Activated CD8-positive, alpha-beta memory T cell treated with anti-CD3 and anti-CD28 coated beads for 1 hour (primary cell): ENCODE data around the gene TEX14.
A peak's percentile ranks its signal among the peaks of the same experiment; 100 is the strongest.

Source experiments
- DNase-seq, 2 donors: peaks; one replicate each; pipeline ENCODE4 v3.0.0-alpha.2; 2020; ENCODE audit warnings: low read depth in 1 of 2; ENCODE audit errors: extremely low read depth in 1 of 2

The TEX14 gene

GRCh38 chr17:58691701-58692238, at the start of gene TEX14:
TSS of gene TEX14 (minus strand) at chr17:58692045. CDS start at chr17:58652001, 40,044 bp downstream.
- DNase-seq = no peak

DNA sequence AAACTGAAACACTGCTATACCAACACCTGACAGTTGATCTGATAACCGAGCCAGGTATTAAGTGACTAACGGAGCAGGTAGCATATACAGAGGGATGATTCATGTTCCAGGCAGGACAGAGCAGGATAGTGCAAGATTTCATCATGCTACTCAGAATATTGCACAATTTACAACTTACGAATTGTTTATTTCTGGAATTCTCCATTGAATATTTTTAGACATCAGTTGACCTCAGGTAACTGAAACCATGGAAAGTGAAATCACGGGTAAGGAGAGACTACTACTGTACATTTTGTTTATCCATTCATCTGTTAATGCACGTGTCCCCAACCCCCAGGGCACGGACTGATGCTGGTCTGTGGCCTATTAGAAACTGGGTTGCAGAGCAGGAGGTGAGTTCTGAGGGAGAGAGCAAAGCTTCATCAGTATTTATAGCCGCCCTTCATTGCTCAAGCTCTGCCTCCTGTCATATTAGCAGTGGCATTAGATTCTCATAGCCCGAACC, 49.3 kb upstream of the TEX14 start:
- no peak for DNase-seq

DNA sequence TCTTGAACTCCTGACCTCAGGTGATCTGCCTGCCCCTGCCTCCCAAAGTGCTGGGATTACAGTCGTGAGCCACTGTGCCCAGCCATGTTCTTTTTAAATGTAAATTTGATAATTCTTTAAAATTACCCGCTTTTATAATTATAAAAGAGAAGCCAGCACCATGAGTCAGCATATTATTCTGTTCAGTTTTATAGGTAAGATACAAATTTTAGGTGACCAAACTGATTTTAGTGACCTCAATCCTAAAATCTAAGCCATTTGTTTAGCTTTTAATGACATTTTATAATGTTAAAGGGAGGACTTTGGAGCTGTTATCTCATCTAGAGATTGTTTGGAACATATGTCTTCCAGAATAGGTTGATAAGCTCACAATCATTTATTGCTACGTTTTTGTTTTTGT, 43.0 kb upstream of the TEX14 start:
- DNase-seq = no peak

DNA sequence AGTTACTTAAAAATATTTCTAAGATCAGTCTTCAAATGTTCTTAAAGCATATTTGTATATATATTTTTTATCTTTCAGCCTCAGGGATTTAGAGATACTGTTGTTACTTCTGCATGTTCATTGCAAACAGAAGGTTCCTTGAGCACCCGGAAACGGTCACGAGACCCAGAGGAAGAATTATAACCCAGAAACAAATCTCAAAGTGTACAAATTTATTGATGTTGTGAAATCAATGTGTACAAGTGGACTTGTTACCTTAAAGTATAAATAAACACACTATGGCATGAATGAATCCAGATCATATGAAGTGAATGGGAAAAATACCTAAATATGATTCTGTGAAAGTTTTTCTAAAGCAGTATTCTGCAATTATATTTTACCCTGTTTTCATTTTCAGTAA, 42.2 kb upstream of the TEX14 start:
- no peak for DNase-seq

DNA sequence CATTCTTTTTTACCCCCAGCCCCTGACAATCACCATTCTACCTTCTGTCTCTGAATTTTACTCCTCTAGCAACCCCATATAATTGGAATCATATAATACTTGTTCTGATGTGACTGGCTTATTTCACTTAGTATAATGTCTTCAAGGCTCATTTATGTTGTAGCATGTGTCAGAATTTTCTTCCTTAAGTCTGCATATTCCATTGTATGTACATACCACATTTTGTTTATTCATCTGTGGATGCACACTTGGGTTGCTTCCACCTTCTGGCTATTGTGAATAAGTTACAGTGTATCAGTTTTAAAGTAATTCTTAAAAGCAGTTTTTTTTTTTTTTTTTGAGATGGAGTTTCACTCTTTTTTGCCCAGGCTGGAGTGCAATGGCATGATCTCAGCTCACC, 39.1 kb upstream of the TEX14 start:
- no peak for DNase-seq

- DNase-seq = no peak
Measured at GRCh38 chr17:58728798-58729197, 37.0 kb upstream of the TEX14 start.

- no peak for DNase-seq
Measured at GRCh38 chr17:58722696-58723095, 30.9 kb upstream of the TEX14 start.

DNA sequence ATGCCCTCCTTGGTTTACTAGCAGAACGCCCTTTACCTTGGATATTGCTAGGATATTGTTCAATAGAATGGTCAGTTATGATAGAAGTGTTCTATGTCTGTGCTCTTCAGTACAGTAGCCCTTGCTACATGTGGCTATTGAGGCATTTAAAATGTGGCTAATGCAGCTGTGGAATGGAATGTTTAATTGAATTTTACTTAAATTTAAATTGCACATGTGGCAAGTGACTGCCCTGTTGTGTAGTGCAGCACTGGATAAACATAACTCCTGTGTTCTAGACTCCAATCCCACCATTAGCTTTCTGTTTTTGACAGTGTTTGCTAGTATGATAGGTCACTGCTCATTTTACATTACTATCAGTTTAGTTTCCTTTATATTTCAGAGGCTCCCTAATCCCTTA, 30.4 kb upstream of the TEX14 start:
- no peak for DNase-seq

- DNase-seq = peak in 1 of 2 donors; percentile 4
Measured at GRCh38 chr17:58710948-58711552, 19.2 kb upstream of the TEX14 start.

- no peak for DNase-seq
Measured at GRCh38 chr17:58706351-58707140, 14.7 kb upstream of the TEX14 start.

DNA sequence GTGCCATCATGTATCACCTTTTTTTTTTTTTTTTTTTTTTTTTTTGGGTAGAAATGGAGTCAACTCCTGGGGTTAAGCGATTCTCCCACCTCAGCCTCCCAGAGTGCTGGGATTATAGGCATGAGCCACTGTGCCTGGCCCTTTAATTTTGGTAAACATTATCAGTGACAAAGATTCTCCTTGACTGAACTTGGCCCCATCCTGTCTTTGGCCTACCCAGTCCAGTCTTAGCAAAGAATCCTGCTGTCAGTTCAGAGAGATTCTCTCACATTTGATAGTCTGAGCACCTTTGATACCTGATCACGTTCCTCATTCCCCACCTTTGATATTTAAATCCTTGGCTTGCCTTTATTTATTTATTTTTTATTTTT, 12.1 kb upstream of the TEX14 start:
- DNase-seq = no peak

DNA sequence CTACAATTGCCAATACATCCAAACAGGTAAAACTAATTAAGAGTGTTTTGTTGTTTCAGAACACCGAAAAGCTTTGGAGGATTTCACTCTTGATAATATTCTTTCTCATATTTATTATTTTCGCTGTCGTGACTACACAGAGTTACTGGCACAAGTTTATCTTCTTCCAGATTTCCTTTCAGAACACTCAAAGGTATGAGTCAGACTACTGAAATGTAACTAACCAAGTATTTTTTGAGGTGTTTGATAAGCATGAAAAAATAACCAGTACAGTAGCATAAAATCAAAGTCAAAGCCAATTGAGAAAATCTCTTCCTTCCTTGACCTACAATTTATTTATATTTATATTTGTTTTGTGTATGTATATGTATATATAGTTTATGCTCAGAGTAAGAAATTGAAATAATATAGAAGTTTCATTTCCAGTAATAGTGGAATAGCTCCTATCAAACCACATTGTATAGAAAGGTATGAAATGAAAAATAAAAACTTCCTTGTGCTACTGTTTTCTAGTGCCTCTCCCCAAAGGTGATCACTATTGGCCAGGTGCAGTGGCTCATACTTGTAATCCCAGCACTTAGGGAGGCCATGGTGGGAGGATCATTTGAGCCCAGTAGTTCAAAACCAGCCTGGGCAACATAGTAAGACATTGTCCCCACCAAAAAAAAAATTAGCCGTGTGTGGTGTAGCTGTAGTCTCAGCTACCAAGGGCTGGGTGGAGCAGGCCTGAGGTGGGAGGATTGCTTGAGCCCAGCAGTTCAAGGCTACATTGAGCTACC, 11.5 kb upstream of the TEX14 start:
- DNase-seq = no peak

DNA sequence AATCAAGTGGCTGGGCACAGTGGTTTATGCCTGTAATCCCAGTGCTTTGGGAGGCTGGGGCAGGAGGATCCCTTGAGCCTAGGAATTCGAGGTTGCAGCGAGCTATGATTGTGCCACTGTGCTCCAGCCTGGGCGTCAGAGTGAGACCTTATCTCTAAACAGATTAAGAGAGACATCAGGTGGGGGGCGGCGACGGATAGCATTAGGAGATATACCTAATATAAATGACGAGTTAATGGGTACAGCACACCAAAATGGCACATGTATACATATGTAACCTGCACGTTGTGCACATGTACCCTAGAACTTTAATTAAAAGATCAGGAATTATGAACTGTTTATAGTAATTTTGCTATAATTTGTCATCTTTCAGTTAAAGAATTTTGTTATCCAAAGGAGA, 10.9 kb upstream of the TEX14 start:
- DNase-seq = no peak

GRCh38 chr17:58702045-58702476, 10.2 kb upstream of the TEX14 start:
- no peak for DNase-seq

DNA sequence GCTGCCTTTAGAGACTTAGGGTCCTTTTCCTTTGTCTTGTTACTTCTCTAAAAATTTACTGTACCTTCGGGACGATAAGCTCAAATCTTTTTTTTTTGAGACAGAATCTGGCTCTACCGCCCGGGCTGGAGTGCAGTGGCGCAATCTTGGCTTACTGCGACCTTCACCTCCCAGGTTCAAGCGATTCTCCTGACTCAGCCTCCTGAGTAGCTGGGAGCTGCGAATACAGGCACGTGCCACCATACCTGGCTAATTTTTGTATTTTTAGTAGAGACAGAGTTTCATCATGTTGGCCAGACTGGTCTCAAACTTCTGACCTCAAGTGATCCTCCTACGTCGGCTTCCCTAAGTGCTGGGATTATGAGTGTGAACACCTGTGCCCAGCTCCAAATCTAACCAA, 7.9 kb upstream of the TEX14 start:
- DNase-seq = no peak

DNA sequence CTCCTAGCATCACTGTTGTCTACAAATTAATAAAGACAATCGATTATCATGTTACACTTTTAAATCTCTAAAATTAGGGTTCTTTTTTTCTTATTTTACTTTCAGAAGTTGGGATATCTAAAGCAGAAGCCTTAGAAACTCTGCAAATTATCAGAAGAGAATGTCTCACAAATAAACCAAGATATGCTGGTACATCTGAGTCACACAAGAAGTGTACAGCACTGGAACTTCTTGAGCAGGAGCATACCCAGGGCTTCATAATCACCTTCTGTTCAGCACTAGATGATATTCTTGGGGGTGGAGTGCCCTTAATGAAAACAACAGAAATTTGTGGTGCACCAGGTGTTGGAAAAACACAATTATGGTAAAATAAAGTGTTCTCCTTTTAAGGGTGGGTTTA, 3.0 kb upstream of the TEX14 start:
- DNase-seq = no peak

- DNase-seq = no peak
Measured at GRCh38 chr17:58694302-58694701, 2.5 kb upstream of the TEX14 start.

DNA sequence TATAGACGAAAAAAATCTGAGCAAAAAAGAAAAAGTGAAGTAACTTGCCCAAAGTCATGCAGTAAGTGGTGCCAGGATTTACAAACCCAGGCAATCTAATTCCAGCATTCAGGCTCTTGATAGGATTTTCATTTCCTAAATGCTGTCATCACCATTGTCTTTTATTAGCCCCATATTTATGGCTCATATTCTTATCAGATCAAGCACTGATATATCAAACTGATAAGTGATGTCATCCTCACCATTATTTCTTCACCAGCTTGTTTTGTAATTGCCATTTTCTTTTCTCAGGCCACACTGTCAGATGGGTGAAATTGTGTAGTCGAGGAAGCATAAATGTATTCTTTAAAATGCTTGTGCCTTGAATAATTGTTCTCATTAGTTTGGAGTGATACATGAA, 1.9 kb upstream of the TEX14 start:
- DNase-seq = no peak

GRCh38 chr17:58693208-58693607, 1.4 kb upstream of the TEX14 start:
- DNase-seq = no peak

GRCh38 chr17:58692239-58693055, 602 bp upstream of the TEX14 start, which contains the start of gene RAD51C:
TSS of gene RAD51C (plus strand) at chr17:58692602. CDS start at chr17:58692644, 42 bp downstream.
- DNase-seq = peak; percentile 46 to 79
